ENCODE measurements around the gene ACTR1B.
"Not testable (repeated sequence)": the region's sequence is repeated elsewhere in the genome, so short reads cannot be mapped to it uniquely, and the experiment has no call there.

ACTR1B gene

GRCh38 chr2:97699765-97700444 lies 36.1 kb upstream of the ACTR1B start:
- DNase-seq (ENCODE audit: insufficient read length, low spot score) (peak; percentile 40), FAIRE-seq (peak; percentile 57)
- no peak for TF ChIP-seq POLR2A (IDR thresholded peaks at IDR 0.05; ENCODE audit: low read depth, low read length)

- DNase-seq (ENCODE audit: insufficient read length, low spot score) (no peak), FAIRE-seq (no peak)
- TF ChIP-seq POLR2A (IDR thresholded peaks at IDR 0.05; ENCODE audit: low read depth, low read length), result no peak
These were observed 34.7 kb upstream of the ACTR1B start for GRCh38 chr2:97698530-97698929.

DNA sequence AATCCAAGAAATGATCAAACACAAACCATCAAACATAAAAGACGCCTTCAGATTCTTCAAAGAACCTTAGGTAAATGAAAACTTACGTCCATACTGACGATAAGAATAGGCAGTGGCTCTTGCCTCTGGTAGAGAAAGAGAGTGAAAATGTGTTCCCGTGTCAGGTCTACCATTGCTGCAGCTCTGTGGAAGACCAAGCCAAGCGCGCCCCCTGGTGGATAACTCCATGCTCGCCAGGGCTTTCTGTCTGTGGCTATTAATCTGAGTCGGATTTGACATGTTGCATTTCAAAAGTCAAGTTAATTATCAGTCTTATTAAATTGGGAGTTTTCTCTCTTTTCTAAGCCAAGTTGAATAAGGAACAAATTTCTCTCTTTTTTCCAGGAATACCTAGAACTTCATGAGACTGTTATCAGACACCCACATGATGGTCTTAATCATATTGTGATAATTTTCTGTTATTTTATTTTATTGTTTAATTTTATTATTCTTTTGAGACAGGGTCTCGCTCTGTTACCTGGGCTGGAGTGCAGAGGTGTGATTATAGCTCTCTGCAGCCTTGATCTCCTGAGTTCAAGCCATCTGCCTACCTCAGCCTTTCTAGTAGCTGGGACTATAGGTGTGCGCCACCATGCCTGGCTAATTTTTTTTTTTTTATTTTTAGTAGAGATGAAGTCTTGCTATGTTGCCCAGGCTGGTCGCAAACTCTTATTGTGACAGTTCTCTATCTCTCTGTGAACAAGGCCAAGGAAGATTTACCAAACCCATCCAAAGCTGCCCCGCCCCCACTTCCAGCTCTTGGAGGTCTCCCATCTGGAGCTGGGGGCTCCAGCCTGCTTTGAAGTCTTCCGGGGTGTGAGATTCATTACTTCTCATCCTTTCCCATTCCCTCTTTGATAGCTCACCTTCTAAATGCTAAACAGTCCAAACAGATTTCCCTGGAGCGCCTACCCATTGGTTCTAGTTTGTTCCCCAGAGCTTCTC lies 33.7 kb upstream of the ACTR1B start:
- TF ChIP-seq POLR2A (IDR thresholded peaks at IDR 0.05; ENCODE audit: low read depth, low read length), result no peak
- peak; percentile 65 for DNase-seq (ENCODE audit: insufficient read length, low spot score)
- peak; percentile 86 for FAIRE-seq

GRCh38 chr2:97695744-97696143 lies 31.9 kb upstream of the ACTR1B start:
- no peak for TF ChIP-seq POLR2A (IDR thresholded peaks at IDR 0.05; ENCODE audit: low read depth, low read length)
- DNase-seq (ENCODE audit: insufficient read length, low spot score) (no peak), FAIRE-seq (no peak)

DNA sequence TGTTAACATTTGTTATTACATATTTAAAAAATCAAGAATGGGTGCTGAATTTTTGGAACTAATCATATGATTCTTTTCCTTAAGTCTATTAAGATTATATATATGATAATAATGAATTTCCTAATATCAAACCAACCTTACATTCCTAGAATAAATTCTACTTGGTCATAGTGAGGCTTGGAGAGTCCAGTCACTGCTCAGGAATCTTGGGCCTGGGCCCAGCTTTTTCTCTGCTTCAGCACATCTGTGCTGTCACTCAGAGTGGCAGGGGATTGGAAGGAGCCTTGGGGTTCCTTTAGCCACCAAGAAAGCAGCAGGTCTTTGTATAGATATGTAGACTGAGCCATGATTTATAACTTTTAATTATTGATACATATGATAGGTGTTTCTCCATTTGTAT lies 29.6 kb upstream of the ACTR1B start:
- no peak for TF ChIP-seq POLR2A (IDR thresholded peaks at IDR 0.05; ENCODE audit: low read depth, low read length)
- no peak for FAIRE-seq

GRCh38 chr2:97691166-97691565 lies 27.3 kb upstream of the ACTR1B start:
- FAIRE-seq (no peak), DNase-seq (ENCODE audit: insufficient read length, low spot score) (no peak)
- TF ChIP-seq POLR2A (IDR thresholded peaks at IDR 0.05; ENCODE audit: low read depth, low read length), result no peak

More for the DNA sequence above, 29.6 kb upstream of the ACTR1B start:
- no peak for DNase-seq (ENCODE audit: insufficient read length, low spot score)

DNA sequence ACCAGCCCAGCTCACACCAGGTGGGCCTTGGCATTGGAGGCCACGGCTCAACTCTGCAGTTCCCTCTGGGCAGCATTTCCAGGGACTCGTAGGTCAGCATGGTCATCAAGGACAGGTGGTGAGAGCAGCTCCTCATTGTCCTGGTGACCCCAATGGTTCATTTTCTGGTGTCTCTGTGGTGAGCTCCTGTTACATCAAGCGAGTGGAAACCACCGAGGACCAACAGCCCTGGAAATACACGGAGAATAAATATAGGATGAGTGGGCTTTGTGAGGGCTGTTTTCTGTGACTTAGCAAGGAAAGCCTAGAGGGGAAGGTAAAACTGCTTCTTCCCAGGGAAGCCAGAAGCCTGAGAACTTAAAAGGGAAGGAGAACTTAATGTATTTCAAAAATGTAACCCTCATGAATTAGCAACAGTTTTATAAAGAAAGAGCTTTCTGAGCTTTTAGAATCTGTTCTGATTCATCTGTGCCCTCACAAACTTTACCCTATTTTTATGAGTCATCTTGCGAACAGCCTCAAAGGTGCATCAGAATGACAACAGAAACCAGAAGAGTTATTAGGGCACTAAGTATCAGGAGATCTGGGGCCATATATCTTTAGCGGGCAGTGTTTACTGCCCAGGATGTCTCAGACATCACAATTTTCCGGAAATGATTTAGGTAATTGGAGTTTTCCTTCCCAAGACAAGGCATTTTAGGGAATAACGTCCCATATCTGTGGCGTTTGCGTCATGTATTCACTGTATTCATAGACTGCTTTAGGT lies 24.4 kb upstream of the ACTR1B start:
- no peak for FAIRE-seq
- no peak for TF ChIP-seq POLR2A (IDR thresholded peaks at IDR 0.05; ENCODE audit: low read depth, low read length)
- no peak for DNase-seq (ENCODE audit: insufficient read length, low spot score)

GRCh38 chr2:97687235-97687634 lies 23.4 kb upstream of the ACTR1B start:
- not testable (repeated sequence) for FAIRE-seq; DNase-seq (ENCODE audit: insufficient read length, low spot score)

DNA sequence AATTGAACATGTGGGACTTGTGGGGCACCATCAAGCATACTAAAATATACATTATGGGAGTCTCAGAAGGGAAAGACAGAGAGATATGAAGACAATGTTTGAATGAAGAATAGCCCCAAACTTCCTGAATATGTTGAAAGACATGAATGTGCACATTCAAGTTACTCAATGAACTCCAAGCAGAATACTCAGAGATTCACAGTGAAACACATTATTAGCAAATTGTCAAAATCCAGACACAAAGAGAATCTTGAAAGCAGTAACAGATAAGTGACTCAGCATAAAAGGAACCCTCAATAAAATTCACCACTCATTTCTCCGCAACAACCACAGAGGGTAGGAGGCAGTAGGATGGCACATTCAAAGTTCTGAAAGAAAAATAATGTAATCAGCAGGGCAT lies 14.5 kb upstream of the ACTR1B start:
- no peak for DNase-seq (ENCODE audit: insufficient read length, low spot score)
- TF ChIP-seq POLR2A (IDR thresholded peaks at IDR 0.05; ENCODE audit: low read depth, low read length), result no peak
- FAIRE-seq, result no peak

GRCh38 chr2:97677480-97677879 lies 13.6 kb upstream of the ACTR1B start:
- TF ChIP-seq POLR2A (IDR thresholded peaks at IDR 0.05; ENCODE audit: low read depth, low read length), result no peak
- DNase-seq (ENCODE audit: insufficient read length, low spot score), result no peak
- no peak for FAIRE-seq

GRCh38 chr2:97676620-97677019 lies 12.8 kb upstream of the ACTR1B start:
- no peak for FAIRE-seq
- TF ChIP-seq POLR2A (IDR thresholded peaks at IDR 0.05; ENCODE audit: low read depth, low read length), result no peak
- no peak for DNase-seq (ENCODE audit: insufficient read length, low spot score)

GRCh38 chr2:97675430-97676113 lies 11.7 kb upstream of the ACTR1B start:
- FAIRE-seq, result no peak
- no peak for DNase-seq (ENCODE audit: insufficient read length, low spot score)
- TF ChIP-seq POLR2A (IDR thresholded peaks at IDR 0.05; ENCODE audit: low read depth, low read length), result no peak

- no peak for DNase-seq (ENCODE audit: insufficient read length, low spot score)
- no peak for TF ChIP-seq POLR2A (IDR thresholded peaks at IDR 0.05; ENCODE audit: low read depth, low read length)
- FAIRE-seq, result no peak
These were observed 10.1 kb upstream of the ACTR1B start for GRCh38 chr2:97673915-97674283.
